SKM-1 treated with dmso at 0.1 percent for 144 hours (cell line): Measurements from ENCODE around the gene CFDP1.
A peak's percentile ranks its signal among the peaks of the same experiment; 100 is the strongest.

Source experiments
- DNase-seq: peaks from one replicate; lab custom pipeline; 2025; ENCODE audit not compliant: unreplicated experiment; lab: John Stamatoyannopoulos, UW

Gene CFDP1

GRCh38 chr16:75377729-75378386, 55.4 kb downstream of the CFDP1 start:
- DNase-seq, result no peak

GRCh38 chr16:75376475-75377161, 56.7 kb downstream of the CFDP1 start:
- DNase-seq, result no peak

GRCh38 chr16:75374388-75374787, 58.9 kb downstream of the CFDP1 start:
- no peak for DNase-seq

GRCh38 chr16:75372236-75372856, 61.0 kb downstream of the CFDP1 start:
- DNase-seq, result no peak

- DNase-seq, result no peak
Measured at GRCh38 chr16:75371171-75371570, 62.1 kb downstream of the CFDP1 start.

GRCh38 chr16:75364286-75364791, 69.0 kb downstream of the CFDP1 start:
- no peak for DNase-seq

GRCh38 chr16:75362846-75363245, 70.5 kb downstream of the CFDP1 start:
- no peak for DNase-seq

- no peak for DNase-seq
Measured at GRCh38 chr16:75361936-75362335, 71.4 kb downstream of the CFDP1 start.

- DNase-seq, result no peak
Measured at GRCh38 chr16:75354170-75354569, 79.1 kb downstream of the CFDP1 start.

GRCh38 chr16:75351183-75351582, 82.1 kb downstream of the CFDP1 start:
- DNase-seq, result no peak

GRCh38 chr16:75345711-75346110, 87.6 kb downstream of the CFDP1 start:
- no peak for DNase-seq

- no peak for DNase-seq
Measured at GRCh38 chr16:75343941-75344340, 89.4 kb downstream of the CFDP1 start.

- no peak for DNase-seq
Measured at GRCh38 chr16:75343286-75343685, 90.0 kb downstream of the CFDP1 start.

- DNase-seq, result no peak
Measured at GRCh38 chr16:75342308-75342811, 90.9 kb downstream of the CFDP1 start.

GRCh38 chr16:75341564-75342307, 91.6 kb downstream of the CFDP1 start:
- no peak for DNase-seq

GRCh38 chr16:75340741-75341491, 92.4 kb downstream of the CFDP1 start:
- DNase-seq, result no peak

- no peak for DNase-seq
Measured at GRCh38 chr16:75337430-75337829, 95.9 kb downstream of the CFDP1 start.

GRCh38 chr16:75336521-75336920, 96.8 kb downstream of the CFDP1 start:
- no peak for DNase-seq

- DNase-seq, result peak; percentile 72
Measured at GRCh38 chr16:75333721-75334163, 99.6 kb downstream of the CFDP1 start.

GRCh38 chr16:75329943-75330342, 103.4 kb downstream of the CFDP1 start:
- DNase-seq, result no peak
